Lung (tissue), 12 donors: Measurements from ENCODE around the gene PDZD2. TPM values are rescaled to one million over a fixed set of nuclear protein-coding genes. Genes with fewer than 3 reads are reported as not detected.

Experiments
- ATAC-seq: fragments of 200-7000 bp; cut with Tn5 transposase; one replicate; pipeline ENCODE4 v1.9.1; 2020; ENCODE audit warnings: moderate number of reproducible peaks; ENCODE audit not compliant: insufficient read depth, low FRiP score
- DNase-seq, 3 donors: peaks; one replicate each; pipeline ENCODE4 v3.0.0-alpha.2; 2013 to 2017
- H3K27ac ChIP-seq, 2 donors: one replicate each; pipeline ENCODE4 v1.5.1; 2013; ENCODE audit warnings: mild to moderate bottlenecking in 2 of 2, moderate library complexity in 2 of 2, control low read depth in 1 of 2, inconsistent platforms in 1 of 2, low read depth in 1 of 2, low read length in 1 of 2
- H3K27me3 ChIP-seq, 3 donors: one replicate each; pipeline ENCODE4 v1.5.1; 2013; ENCODE audit warnings: low read length in 2 of 3; ENCODE audit not compliant: control insufficient read depth in 3 of 3, insufficient read depth in 3 of 3
- H3K36me3 ChIP-seq, 4 donors: one replicate each; pipeline ENCODE4 v1.5.1; 2013; ENCODE audit warnings: low read length in 4 of 4, mild to moderate bottlenecking in 1 of 4, moderate library complexity in 1 of 4; ENCODE audit not compliant: control insufficient read depth in 4 of 4, insufficient read depth in 4 of 4
- H3K4me1 ChIP-seq, 5 donors: one replicate each; pipeline ENCODE4 v1.5.1; 2013; ENCODE audit warnings: low read length in 5 of 5, mild to moderate bottlenecking in 2 of 5, moderate library complexity in 1 of 5; ENCODE audit not compliant: control insufficient read depth in 5 of 5, insufficient read depth in 5 of 5
- H3K4me3 ChIP-seq: one replicate; pipeline ENCODE4 v1.5.1; 2013; ENCODE audit warnings: mild to moderate bottlenecking, control low read depth, moderate library complexity
- H3K9ac ChIP-seq, 2 donors: one replicate each; pipeline ENCODE4 v1.5.1; 2013; ENCODE audit warnings: low read length in 2 of 2, control low read depth in 1 of 2; ENCODE audit not compliant: insufficient read depth in 1 of 2
- H3K9me3 ChIP-seq, 4 donors: one replicate each; pipeline ENCODE4 v1.5.1; 2013; ENCODE audit warnings: low read length in 3 of 4, mild to moderate bottlenecking in 1 of 4, moderate library complexity in 1 of 4; ENCODE audit not compliant: control insufficient read depth in 4 of 4, insufficient read depth in 3 of 4
- WGBS, 2 donors: extraction: QIAGEN DNeasy Blood & Tissue Kit; methylation state at CpG; one replicate each; pipeline ENCODE4 v1.1.7; 2013; 5-methylcytosine and 5-hydroxymethylcytosine counted together
- polyA plus RNA-seq, 2 donors: library from polyadenylated mRNA; stranded (reverse); fragments of 200-250 nt; gene quantifications; one replicate each; pipeline ENCODE4 v1.2.1, GENCODE V29; 2013
- total RNA-seq, 2 donors: library from RNA; depleted of rRNA in 1 of 2; stranded (reverse); fragments of >200 nt in 1 of 2; gene quantifications; one replicate each; pipeline ENCODE4 v1.2.1, GENCODE V29; 2014 to 2021
- TF ChIP-seq, protein P1 (sequence below): IDR thresholded peaks from 2 replicates; pipeline ENCODE4 v1.5.1; 2012; ENCODE audit warnings: mild to moderate bottlenecking; ENCODE audit errors: control extremely low read depth, extremely low read depth
- donor health status: control.
- donor health status: control.
- donor health status: Bipolar disorder and iron deficiency.
- donor health status: healthy.
- donor health status: DM: yes; HTN: yes; CAD: no.

The PDZD2 gene
- total and polyA plus RNA-seq, 4 donors, result 9.2 to 56.3 (median 24.8) TPM

- TF ChIP-seq, protein P1, sequence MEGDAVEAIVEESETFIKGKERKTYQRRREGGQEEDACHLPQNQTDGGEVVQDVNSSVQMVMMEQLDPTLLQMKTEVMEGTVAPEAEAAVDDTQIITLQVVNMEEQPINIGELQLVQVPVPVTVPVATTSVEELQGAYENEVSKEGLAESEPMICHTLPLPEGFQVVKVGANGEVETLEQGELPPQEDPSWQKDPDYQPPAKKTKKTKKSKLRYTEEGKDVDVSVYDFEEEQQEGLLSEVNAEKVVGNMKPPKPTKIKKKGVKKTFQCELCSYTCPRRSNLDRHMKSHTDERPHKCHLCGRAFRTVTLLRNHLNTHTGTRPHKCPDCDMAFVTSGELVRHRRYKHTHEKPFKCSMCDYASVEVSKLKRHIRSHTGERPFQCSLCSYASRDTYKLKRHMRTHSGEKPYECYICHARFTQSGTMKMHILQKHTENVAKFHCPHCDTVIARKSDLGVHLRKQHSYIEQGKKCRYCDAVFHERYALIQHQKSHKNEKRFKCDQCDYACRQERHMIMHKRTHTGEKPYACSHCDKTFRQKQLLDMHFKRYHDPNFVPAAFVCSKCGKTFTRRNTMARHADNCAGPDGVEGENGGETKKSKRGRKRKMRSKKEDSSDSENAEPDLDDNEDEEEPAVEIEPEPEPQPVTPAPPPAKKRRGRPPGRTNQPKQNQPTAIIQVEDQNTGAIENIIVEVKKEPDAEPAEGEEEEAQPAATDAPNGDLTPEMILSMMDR, result no peak
- Histone ChIP-seq H3K9me3 (no peaks in the 10 kb centered on the region), H3K4me3 (no peak overlapping the region), H3K27me3 (no peaks in the 10 kb centered on the region), H3K9ac (no peak overlapping the region), H3K4me1 (peaks cover 0 to 26% (median 14%) of the 10 kb centered on the region in 5 donors), H3K36me3 (peaks cover 0 to 3% (median 0%) of the 10 kb centered on the region in 4 donors), H3K27ac (peak overlapping the region; percentile 48 to 76)
- DNase-seq (no peak), ATAC-seq (no peak)
- 51 to 60% methylated on average over 14 of the region's 14 CpGs for WGBS, 2 donors
These were observed 388.3 kb downstream of the PDZD2 start for GRCh38 chr5:32027093-32027716.

DNA sequence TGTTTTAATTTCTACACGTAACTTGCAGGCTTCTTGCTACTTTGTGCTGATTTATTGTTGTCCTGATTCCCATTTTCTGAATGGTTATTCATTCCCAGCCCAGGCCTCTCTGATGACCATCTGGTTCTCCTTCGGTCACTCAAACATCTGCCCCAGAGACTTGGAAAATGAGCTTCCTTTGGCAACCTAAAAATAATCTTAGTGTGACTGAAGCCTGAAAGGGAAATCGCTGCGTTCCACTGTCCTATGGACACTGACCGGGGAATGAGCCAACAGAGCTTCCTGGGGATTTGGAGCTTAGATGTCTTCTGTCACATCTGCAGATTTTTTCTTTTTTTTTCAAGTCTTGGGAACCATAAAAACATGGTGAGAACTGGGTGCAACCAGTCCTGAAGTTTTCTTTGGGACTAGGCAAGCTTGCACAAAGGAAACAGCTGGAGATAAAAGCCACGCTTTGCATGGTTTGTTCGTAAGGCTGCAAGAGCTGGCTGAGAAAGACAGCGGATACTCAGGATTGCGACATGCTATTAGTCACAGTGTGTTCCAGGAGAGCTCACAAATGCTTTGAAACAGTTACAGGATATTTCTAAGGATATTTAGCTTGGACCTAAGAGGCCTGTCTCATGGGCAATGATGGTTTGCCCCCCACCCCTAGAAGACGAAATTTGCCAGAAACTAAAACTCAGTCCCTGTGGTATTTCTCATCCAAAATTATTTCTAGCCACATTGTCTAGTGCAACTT is 389.0 kb downstream of the PDZD2 start:
- Histone ChIP-seq H3K9ac (no peak overlapping the region), H3K9me3 (no peaks in the 10 kb centered on the region), H3K4me1 (peaks cover 0 to 31% (median 17%) of the 10 kb centered on the region in 5 donors), H3K36me3 (peaks cover 0 to 3% (median 0%) of the 10 kb centered on the region in 4 donors), H3K27me3 (no peaks in the 10 kb centered on the region), H3K27ac (peak overlapping the region; percentile 48 to 76), H3K4me3 (no peak overlapping the region)
- 14 to 20% methylated on average over 10 of the region's 10 CpGs for WGBS, 2 donors
- ATAC-seq (peak; percentile 82), DNase-seq (peak; percentile 85 to 99 (median 97))
- TF ChIP-seq, protein P1, result no peak

DNA sequence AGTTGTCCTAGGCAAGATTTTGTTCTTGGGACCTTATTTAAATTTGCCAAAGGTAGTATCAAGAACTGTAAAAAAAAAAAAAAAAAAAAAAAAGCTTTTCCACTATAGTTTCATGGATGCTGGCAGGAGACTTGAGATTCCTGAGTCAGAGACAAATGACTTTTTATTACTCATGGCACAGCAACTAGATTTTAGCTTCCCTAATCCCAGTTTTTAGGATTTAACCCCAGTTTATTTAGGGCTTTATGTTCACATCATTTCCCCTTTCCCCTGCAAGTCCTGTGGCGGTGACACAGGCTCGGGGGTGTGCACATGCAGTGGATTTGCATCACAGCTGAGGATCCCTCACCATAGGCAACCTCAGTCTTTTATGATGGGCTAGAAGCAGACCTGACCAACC is 390.3 kb downstream of the PDZD2 start:
- Histone ChIP-seq H3K4me1 (peaks cover 0 to 31% (median 21%) of the 10 kb centered on the region in 5 donors), H3K9ac (no peak overlapping the region), H3K27ac (no peak overlapping the region), H3K36me3 (no peaks in the 10 kb centered on the region), H3K9me3 (no peaks in the 10 kb centered on the region), H3K4me3 (no peak overlapping the region), H3K27me3 (no peaks in the 10 kb centered on the region)
- ATAC-seq (no peak), DNase-seq (no peak)
- 34 to 76% methylated on average over 2 of the region's 2 CpGs for WGBS, 2 donors
- TF ChIP-seq, protein P1, result no peak
